Measurements from ENCODE around the gene KIF2A. TPM values are rescaled to one million over a fixed set of nuclear protein-coding genes. Genes with fewer than 3 reads are reported as not detected.

The KIF2A gene
- total and polyA plus RNA-seq, 2 of the 8 experiments (the other 6 are each of a cell fraction or from before 2014, with no cell fraction given): 18.4 to 97.1 TPM

DNA sequence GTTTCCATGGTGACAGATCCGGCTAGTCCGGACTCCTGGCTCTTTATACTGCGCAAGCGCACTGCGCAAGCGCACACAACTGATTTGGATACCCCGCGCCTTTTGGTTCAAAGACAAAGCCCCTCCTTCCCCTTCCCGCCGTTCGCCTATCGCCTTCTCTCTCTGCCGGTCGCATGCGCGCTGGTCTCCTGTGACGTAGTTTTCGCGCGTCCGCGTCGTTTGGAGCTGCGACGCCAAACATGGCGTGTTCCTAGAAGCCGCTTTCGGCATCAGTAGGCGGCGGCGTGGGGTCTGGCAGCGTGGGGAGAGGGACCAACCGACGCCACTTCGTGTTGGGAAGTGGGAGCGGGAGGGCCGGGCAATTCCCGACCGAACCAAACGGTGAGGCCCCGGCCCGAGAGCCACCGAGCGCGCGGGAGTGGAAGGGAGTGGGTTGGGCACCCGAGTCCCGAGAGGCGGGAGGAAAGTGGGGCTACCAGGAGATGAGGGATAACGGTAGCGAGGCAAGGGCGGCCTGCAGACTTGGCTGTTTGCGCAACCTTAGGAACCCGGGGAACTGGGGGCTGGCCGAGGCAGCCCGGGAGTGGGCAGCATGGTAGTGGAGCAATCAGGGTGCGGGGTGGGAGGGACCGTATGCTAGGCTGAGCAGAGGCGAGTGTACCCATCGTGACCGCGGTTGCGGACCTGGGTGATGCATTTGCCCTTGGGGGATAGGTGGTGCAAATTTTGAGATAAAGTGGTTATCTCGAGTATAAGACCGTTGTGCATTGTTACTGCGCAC is 106.7 kb downstream of the KIF2A start, which contains the start of gene IPO11 (continued):
- no peak for TF ChIP-seq CHD1 (IDR thresholded peaks at IDR 0.05; ENCODE audit: low read depth, low read length)
- TF ChIP-seq SIRT6 (IDR thresholded peaks at IDR 0.05; ENCODE audit: low read length): no peak
- TF ChIP-seq HDAC6 (IDR thresholded peaks at IDR 0.05; ENCODE audit: low read depth, low read length): no peak
- TF ChIP-seq EP300 (IDR thresholded peaks at IDR 0.05; ENCODE audit: borderline replicate concordance in 1 of 2, low read depth in 2 of 2, low read length in 2 of 2): no peak
- TF ChIP-seq, protein P1, sequence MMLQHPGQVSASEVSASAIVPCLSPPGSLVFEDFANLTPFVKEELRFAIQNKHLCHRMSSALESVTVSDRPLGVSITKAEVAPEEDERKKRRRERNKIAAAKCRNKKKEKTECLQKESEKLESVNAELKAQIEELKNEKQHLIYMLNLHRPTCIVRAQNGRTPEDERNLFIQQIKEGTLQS (IDR thresholded peaks at IDR 0.05; ENCODE audit: insufficient read depth, low read depth, low read length): peak; percentile 95
- TF ChIP-seq, protein P2, sequence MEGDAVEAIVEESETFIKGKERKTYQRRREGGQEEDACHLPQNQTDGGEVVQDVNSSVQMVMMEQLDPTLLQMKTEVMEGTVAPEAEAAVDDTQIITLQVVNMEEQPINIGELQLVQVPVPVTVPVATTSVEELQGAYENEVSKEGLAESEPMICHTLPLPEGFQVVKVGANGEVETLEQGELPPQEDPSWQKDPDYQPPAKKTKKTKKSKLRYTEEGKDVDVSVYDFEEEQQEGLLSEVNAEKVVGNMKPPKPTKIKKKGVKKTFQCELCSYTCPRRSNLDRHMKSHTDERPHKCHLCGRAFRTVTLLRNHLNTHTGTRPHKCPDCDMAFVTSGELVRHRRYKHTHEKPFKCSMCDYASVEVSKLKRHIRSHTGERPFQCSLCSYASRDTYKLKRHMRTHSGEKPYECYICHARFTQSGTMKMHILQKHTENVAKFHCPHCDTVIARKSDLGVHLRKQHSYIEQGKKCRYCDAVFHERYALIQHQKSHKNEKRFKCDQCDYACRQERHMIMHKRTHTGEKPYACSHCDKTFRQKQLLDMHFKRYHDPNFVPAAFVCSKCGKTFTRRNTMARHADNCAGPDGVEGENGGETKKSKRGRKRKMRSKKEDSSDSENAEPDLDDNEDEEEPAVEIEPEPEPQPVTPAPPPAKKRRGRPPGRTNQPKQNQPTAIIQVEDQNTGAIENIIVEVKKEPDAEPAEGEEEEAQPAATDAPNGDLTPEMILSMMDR (IDR thresholded peaks at IDR 0.05; ENCODE audit: control extremely low read depth in 1 of 3, insufficient read depth in 1 of 3, low read depth in 1 of 3, low read length in 3 of 3): no peak
- TF ChIP-seq, protein P3, sequence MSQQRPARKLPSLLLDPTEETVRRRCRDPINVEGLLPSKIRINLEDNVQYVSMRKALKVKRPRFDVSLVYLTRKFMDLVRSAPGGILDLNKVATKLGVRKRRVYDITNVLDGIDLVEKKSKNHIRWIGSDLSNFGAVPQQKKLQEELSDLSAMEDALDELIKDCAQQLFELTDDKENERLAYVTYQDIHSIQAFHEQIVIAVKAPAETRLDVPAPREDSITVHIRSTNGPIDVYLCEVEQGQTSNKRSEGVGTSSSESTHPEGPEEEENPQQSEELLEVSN (IDR thresholded peaks at IDR 0.05): 0 out of 2 replicates have a peak, but pooled peaks have one; percentile 15
- TF ChIP-seq CHD2 (IDR thresholded peaks at IDR 0.05; ENCODE audit: low read length): peak; percentile 49; the same call in 1 of the 2 replicates
- TF ChIP-seq, protein P4, sequence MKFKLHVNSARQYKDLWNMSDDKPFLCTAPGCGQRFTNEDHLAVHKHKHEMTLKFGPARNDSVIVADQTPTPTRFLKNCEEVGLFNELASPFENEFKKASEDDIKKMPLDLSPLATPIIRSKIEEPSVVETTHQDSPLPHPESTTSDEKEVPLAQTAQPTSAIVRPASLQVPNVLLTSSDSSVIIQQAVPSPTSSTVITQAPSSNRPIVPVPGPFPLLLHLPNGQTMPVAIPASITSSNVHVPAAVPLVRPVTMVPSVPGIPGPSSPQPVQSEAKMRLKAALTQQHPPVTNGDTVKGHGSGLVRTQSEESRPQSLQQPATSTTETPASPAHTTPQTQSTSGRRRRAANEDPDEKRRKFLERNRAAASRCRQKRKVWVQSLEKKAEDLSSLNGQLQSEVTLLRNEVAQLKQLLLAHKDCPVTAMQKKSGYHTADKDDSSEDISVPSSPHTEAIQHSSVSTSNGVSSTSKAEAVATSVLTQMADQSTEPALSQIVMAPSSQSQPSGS (IDR thresholded peaks at IDR 0.05; ENCODE audit: low read length): no peak
- TF ChIP-seq TEAD4 (IDR thresholded peaks at IDR 0.05; ENCODE audit: low read depth, low read length): no peak
- no peak for TF ChIP-seq BCL11A (IDR thresholded peaks at IDR 0.05; ENCODE audit: low read depth in 2 of 2, low read length in 2 of 2)
- peak; percentile 59; the same call in 1 of the 2 replicates for TF ChIP-seq BRCA1 (IDR thresholded peaks at IDR 0.05; ENCODE audit: low read depth, low read length)
- no peak; the same call in 1 of the 2 replicates for TF ChIP-seq SP1 (IDR thresholded peaks at IDR 0.05; ENCODE audit: low read depth, low read length)
- TF ChIP-seq ASH2L (IDR thresholded peaks at IDR 0.05; ENCODE audit: low read length): peak; percentile 100
- TF ChIP-seq GABPA (IDR thresholded peaks at IDR 0.05; ENCODE audit: borderline replicate concordance, insufficient read depth, low read length): no peak
- TF ChIP-seq POLR2AphosphoS5 (IDR thresholded peaks at IDR 0.05; ENCODE audit: low read depth, low read length): peak; percentile 93
- TF ChIP-seq EZH2 (IDR thresholded peaks at IDR 0.05; ENCODE audit: low read depth, low read length, severe bottlenecking): no peak
- TF ChIP-seq SIX5 (IDR thresholded peaks at IDR 0.05; ENCODE audit: low read depth, low read length): no peak
- TF ChIP-seq BACH1 (IDR thresholded peaks at IDR 0.05; ENCODE audit: low read length): no peak

All from H1 (cell line).